LNCAP (cell line): ENCODE data around the gene CDH4.

ENCODE experiments used
- CTCF ChIP-seq: fragments of 450-650 bp; IDR thresholded peaks from 2 replicates; pipeline ENCODE4 v1.5.1; 2017; ENCODE audit warnings: mild to moderate bottlenecking

Gene CDH4

GRCh38 chr20:61557621-61558020 is 305.6 kb downstream of the CDH4 start:
- no peak for TF ChIP-seq CTCF

GRCh38 chr20:61558726-61559125 is 306.7 kb downstream of the CDH4 start:
- TF ChIP-seq CTCF, result no peak

GRCh38 chr20:61559706-61560315 is 307.8 kb downstream of the CDH4 start:
- TF ChIP-seq CTCF, result no peak

- peak; percentile 40; the same call in 1 of the 2 replicates for TF ChIP-seq CTCF
Measured at GRCh38 chr20:61560361-61560853, 308.3 kb downstream of the CDH4 start.

- no peak for TF ChIP-seq CTCF
Measured at GRCh38 chr20:61561111-61561830, 309.2 kb downstream of the CDH4 start.

- no peak for TF ChIP-seq CTCF
Measured at GRCh38 chr20:61562491-61562890, 310.4 kb downstream of the CDH4 start.

GRCh38 chr20:61562897-61563504 is 310.9 kb downstream of the CDH4 start:
- TF ChIP-seq CTCF, result no peak
